Adrenal gland (tissue), 12 donors: ENCODE data around the gene PDCD4. TPM values are rescaled to one million over a fixed set of nuclear protein-coding genes. Genes with fewer than 3 reads are reported as not detected.

ENCODE experiments used
- DNase-seq, 7 donors: peaks; one replicate each; pipeline ENCODE4 v3.0.0-alpha.2; 2019 to 2020
- H3K27ac ChIP-seq, 5 donors: fragments of 200-600 bp; sonication (generic) in 4 of 5; 1 replicate in 3 of 5; 2 replicates in 2 of 5; pipeline versions ENCODE4 v1.5.1 to v1.8.0; 2016 to 2020; ENCODE audit warnings: mild to moderate bottlenecking in 1 of 5
- H3K27me3 ChIP-seq: fragments of 200-600 bp; 2 replicates; pipeline ENCODE4 v1.8.0; 2021
- H3K36me3 ChIP-seq, 2 donors: fragments of 200-600 bp; replicated peaks in 1 of 2; 1 replicate in 1 of 2; 2 replicates in 1 of 2; pipeline versions ENCODE4 v1.5.1 to v1.8.0; 2018 to 2022
- H3K4me1 ChIP-seq, 2 donors: fragments of 200-600 bp; replicated peaks in 1 of 2; 1 replicate in 1 of 2; 2 replicates in 1 of 2; pipeline versions ENCODE4 v1.5.1 to v1.8.0; 2018 to 2021
- H3K4me3 ChIP-seq, 4 donors: fragments of 200-600 bp; sonication (generic) in 3 of 4; one replicate each; pipeline ENCODE4 v1.5.1; 2016 to 2018
- H3K9me3 ChIP-seq, 3 donors: fragments of 200-600 bp; sonication (generic) in 1 of 3; replicated peaks in 1 of 3; 1 replicate in 2 of 3; 2 replicates in 1 of 3; pipeline versions ENCODE4 v1.5.1 to v1.8.0; 2016 to 2021
- CTCF ChIP-seq, 6 experiments: fragments of 450-650 bp in 4 of 6; fragments of 200-600 bp in 2 of 6; sonication (generic) in 1 of 6; IDR thresholded peaks; 1 replicate in 5 of 6; 2 replicates in 1 of 6; pipeline versions ENCODE4 v1.5.1 to v1.8.0; 2016 to 2021; ENCODE audit warnings: antibody characterized with exemption in 6 of 6, mild to moderate bottlenecking in 2 of 6, moderate library complexity in 1 of 6
- POLR2A ChIP-seq, 2 donors: fragments of 450-650 bp; IDR thresholded peaks; one replicate each; pipeline ENCODE4 v1.6.1; 2017; ENCODE audit warnings: antibody characterized with exemption in 2 of 2, mild to moderate bottlenecking in 2 of 2, moderate library complexity in 1 of 2
- WGBS, 4 donors: extraction: QIAGEN DNeasy Blood & Tissue Kit in 2 of 4; methylation state at CpG; one replicate each; pipeline versions ENCODE4 v1.1.5 to v1.1.7; 2013 to 2017; 5-methylcytosine and 5-hydroxymethylcytosine counted together
- intact Hi-C, 2 donors: fragments of 100-400 bp; cut with DNase I; formaldehyde crosslinking; loops; one replicate each; pipeline versions ENCODE4 v1.14.1 to v1.15.0; 2022 to 2023
- polyA plus RNA-seq, 3 donors: library from polyadenylated mRNA; stranded (reverse); fragments of 200-250 nt in 2 of 3; fragments of 350-450 nt in 1 of 3; fragmentation: Illumina TruSeq in 1 of 3; extraction: RNeasy Lipid Tissue Mini Kit (QIAGEN cat#74804) in 1 of 3; gene quantifications; one replicate each; pipeline ENCODE4 v1.2.3, GENCODE V29; 2013 to 2014
- total RNA-seq, 9 donors: library from RNA; depleted of rRNA in 4 of 9; stranded (reverse); fragments of >200 nt in 4 of 9; fragments of 120-200 nt in 1 of 9; fragmentation: NEBNext Ultra II Directional in 1 of 9; extraction: Animal tissue kit (Norgen Biotek cat#: 25700) in 1 of 9; gene quantifications; one replicate each; pipeline versions ENCODE4 v1.1.0 to v1.2.4, GENCODE V29; 2013 to 2023
- donor health status: healthy with polysubstance abuse.
- donor health status: Bipolar disorder and iron deficiency.
- donor health status: DM: yes; HTN: yes; CAD: no.
- donor health status: DM: no; HTN: no; CAD: no.
- donor health status: DM: no; HTN: no; CAD: no.
- donor health status: DM: yes; HTN: yes; CAD: no.

Gene PDCD4
- total and polyA plus RNA-seq, 12 donors, result 16.8 to 150 (median 44.8) TPM

GRCh38 chr10:110845192-110845755 lies 26.5 kb upstream of the PDCD4 start:
- H3K27ac ChIP-seq, result no peak overlapping the region
- H3K4me1 ChIP-seq, result peaks cover 0 to 10% of the 10 kb centered on the region in 2 donors
- no peaks in the 10 kb centered on the region for H3K36me3 ChIP-seq
- no peak overlapping the region for H3K4me3 ChIP-seq
- no peaks in the 10 kb centered on the region for H3K9me3 ChIP-seq
- no peak for TF ChIP-seq POLR2A (IDR thresholded peaks at IDR 0.05)
- intact Hi-C loops, result no loop called here
- WGBS, 4 donors, result 67 to 88% (median 73%) methylated on average over 1 to 2 of the region's 2 CpGs
- H3K27me3 ChIP-seq, result no peaks in the 10 kb centered on the region
- DNase-seq, result no peak

GRCh38 chr10:110845756-110846620 lies 25.7 kb upstream of the PDCD4 start:
- DNase-seq, result no peak
- no peak overlapping the region for H3K27ac ChIP-seq
- TF ChIP-seq POLR2A (IDR thresholded peaks at IDR 0.05), result no peak
- no peak for TF ChIP-seq CTCF (IDR thresholded peaks at IDR 0.05)

GRCh38 chr10:110847374-110847773 lies 24.4 kb upstream of the PDCD4 start:
- no peak overlapping the region for H3K4me3 ChIP-seq
- no peak for DNase-seq
- H3K27ac ChIP-seq, result no peak overlapping the region
- H3K4me1 ChIP-seq, result peaks cover 0 to 10% of the 10 kb centered on the region in 2 donors
- TF ChIP-seq POLR2A (IDR thresholded peaks at IDR 0.05) (no peak), CTCF (IDR thresholded peaks at IDR 0.05) (no peak)
- 72 to 86% (median 81%) methylated on average over 6 of the region's 6 CpGs for WGBS, 4 donors
- H3K9me3 ChIP-seq, result no peaks in the 10 kb centered on the region
- H3K27me3 ChIP-seq, result no peaks in the 10 kb centered on the region
- intact Hi-C loops, result no loop called here
- no peaks in the 10 kb centered on the region for H3K36me3 ChIP-seq

More at GRCh38 chr10:110845756-110846620, 25.7 kb upstream of the PDCD4 start:
- intact Hi-C loops, result no loop called here
- Histone ChIP-seq H3K4me3 (no peak overlapping the region), H3K36me3 (no peaks in the 10 kb centered on the region), H3K9me3 (no peaks in the 10 kb centered on the region), H3K4me1 (peaks cover 0 to 10% of the 10 kb centered on the region in 2 donors), H3K27me3 (no peaks in the 10 kb centered on the region)
- WGBS, 4 donors, result 78 to 88% (median 82%) methylated on average over 2 to 3 of the region's 3 CpGs

- Histone ChIP-seq H3K9me3 (no peaks in the 10 kb centered on the region), H3K4me3 (no peak overlapping the region), H3K4me1 (peaks cover 0 to 10% of the 10 kb centered on the region in 2 donors), H3K27ac (no peak overlapping the region), H3K27me3 (no peaks in the 10 kb centered on the region), H3K36me3 (no peaks in the 10 kb centered on the region)
- DNase-seq, result no peak
- intact Hi-C loops, result no loop called here
- TF ChIP-seq POLR2A (IDR thresholded peaks at IDR 0.05), result no peak
- TF ChIP-seq CTCF (IDR thresholded peaks at IDR 0.05), result no peak
- 80 to 90% (median 85%) methylated on average over 2 of the region's 2 CpGs for WGBS, 4 donors
These were observed 23.6 kb upstream of the PDCD4 start for GRCh38 chr10:110848106-110848505.
